Heart right ventricle (tissue), 16 donors: ENCODE measurements around the gene PPFIBP1. TPM values are rescaled to one million over a fixed set of nuclear protein-coding genes. Genes with fewer than 3 reads are reported as not detected.
"Not testable (repeated sequence)": the region's sequence is repeated elsewhere in the genome, so short reads cannot be mapped to it uniquely, and the experiment has no call there.

Experiments
- ATAC-seq, 8 donors: fragments of 200-7000 bp; cut with Tn5 transposase; one replicate each; pipeline ENCODE4 v1.9.1; 2020; ENCODE audit warnings: mild to moderate bottlenecking in 8 of 8, moderate library complexity in 8 of 8, moderate number of reproducible peaks in 1 of 8
- DNase-seq, 2 donors: peaks; one replicate each; pipeline ENCODE4 v3.0.0-alpha.2; 2020
- H3K27ac ChIP-seq, 10 donors: fragments of 200-600 bp; sonication (generic) in 2 of 10; one replicate each; pipeline versions ENCODE4 v1.5.0 to v1.8.0; 2020 to 2022; ENCODE audit warnings: mild to moderate bottlenecking in 3 of 10
- H3K27me3 ChIP-seq, 7 donors: fragments of 200-600 bp; one replicate each; pipeline ENCODE4 v1.8.0; 2021 to 2022; ENCODE audit warnings: mild to moderate bottlenecking in 2 of 7
- H3K36me3 ChIP-seq, 9 donors: fragments of 200-600 bp; sonication (generic) in 1 of 9; one replicate each; pipeline versions ENCODE4 v1.5.0 to v1.8.0; 2020 to 2022; ENCODE audit warnings: mild to moderate bottlenecking in 2 of 9
- H3K4me1 ChIP-seq, 9 donors: fragments of 200-600 bp; sonication (generic) in 1 of 9; one replicate each; pipeline versions ENCODE4 v1.5.0 to v1.8.0; 2020 to 2022; ENCODE audit warnings: mild to moderate bottlenecking in 4 of 9
- H3K4me3 ChIP-seq, 10 donors: fragments of 200-600 bp; sonication (generic) in 2 of 10; one replicate each; pipeline versions ENCODE4 v1.5.0 to v1.8.0; 2020 to 2022; ENCODE audit warnings: mild to moderate bottlenecking in 7 of 10, moderate library complexity in 2 of 10
- H3K9me3 ChIP-seq, 11 donors: fragments of 200-600 bp in 10 of 11; sonication (generic) in 2 of 11; one replicate each; pipeline versions ENCODE4 v1.5.0 to v1.8.0; 2013 to 2022; ENCODE audit warnings: mild to moderate bottlenecking in 2 of 11, control low read depth in 1 of 11, moderate library complexity in 1 of 11
- CTCF ChIP-seq, 9 donors: fragments of 200-600 bp; sonication (generic) in 2 of 9; IDR thresholded peaks; one replicate each; pipeline versions ENCODE4 v1.5.0 to v1.8.0; 2021 to 2022; ENCODE audit warnings: antibody characterized with exemption in 9 of 9, mild to moderate bottlenecking in 5 of 9, moderate library complexity in 1 of 9
- WGBS, 2 donors: extraction: QIAGEN DNeasy Blood & Tissue Kit; methylation state at CpG; one replicate each; pipeline ENCODE4 v1.1.7; 2013; ENCODE audit warnings: inconsistent platforms in 1 of 2; 5-methylcytosine and 5-hydroxymethylcytosine counted together
- intact Hi-C, 10 donors: fragments of 100-400 bp; cut with DNase I; formaldehyde crosslinking; loops; one replicate each; pipeline versions ENCODE4 v1.11.1 to v1.14.2; 2022
- polyA plus RNA-seq, 2 donors: library from polyadenylated mRNA; stranded (reverse); fragments of 200-250 nt; gene quantifications; one replicate each; pipeline ENCODE4 v1.2.3, GENCODE V29; 2013
- total RNA-seq, 10 donors: library from RNA; stranded (reverse); fragmentation: NEBNext Ultra II Directional in 3 of 10; extraction: Animal tissue kit (Norgen Biotek cat#: 25700) in 3 of 10; gene quantifications; one replicate each; pipeline versions ENCODE4 v1.2.1 to v1.2.4, GENCODE V29; 2021 to 2023
- donor health status: Arrhythmogenic right ventricular cardiomyopathy.
- donor health status: ischemic (EF 13 %, LVEDD 7.1; RV severe dilation, severe dysfunction).
- donor health status: healthy with polysubstance abuse.
- donor health status: DM: no; HTN: yes; CAD: no.
- donor health status: DM: no; HTN: no; CAD: no.
- donor health status: ischemic (EF 25% LVEDD 6.9; RV normal size, moderate dysfunction).
- donor health status: ischemic (EF 25% LVEDD 5.7; RV mildly dilated, moderate dysfunction).
- donor health status: healthy.
- donor health status: DM: yes; HTN: yes; CAD: no.
- donor health status: Ischemic cardiomyopathy.
- donor health status: ischemic (EF 35%, LVEDD 5.7; RV mildly dilated, moderate dysfunction).
- donor health status: nonischemic (EF 11% LVEDD 7.7; RV severe dilation, severe dysfunction).
- donor health status: DM: yes; HTN: yes; CAD: no.
- donor health status: PGD.
- donor health status: ischemic (EF 29% LVEDD 5.4; RV normal size, mild dysfunction).
- donor health status: nonischemic (EF 23%, LVEDD 6.1; RV moderate dilation, normal function).

PPFIBP1 gene
- total and polyA plus RNA-seq, 12 donors, result 22.9 to 450 (median 314) TPM

DNA sequence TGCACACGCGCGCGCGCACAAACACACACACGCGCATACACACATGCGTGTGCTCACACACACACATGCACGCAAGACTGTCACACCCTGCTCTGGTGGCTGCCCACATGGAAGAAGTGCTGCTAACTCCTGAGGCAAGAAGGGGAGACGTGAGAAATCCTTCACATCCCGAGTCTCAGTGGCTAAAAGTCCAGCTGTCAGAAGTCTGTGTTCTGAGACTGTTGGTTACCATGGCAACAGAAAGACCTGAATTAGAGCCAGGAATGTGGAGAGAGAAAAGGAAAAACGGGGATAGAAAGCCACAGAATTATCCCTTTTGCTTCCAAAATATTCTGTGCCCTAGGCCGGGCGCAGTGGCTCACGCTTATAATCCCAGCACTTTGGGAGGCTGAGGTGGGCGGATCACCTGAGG lies 71.2 kb downstream of the PPFIBP1 start:
- Histone ChIP-seq H3K9me3 (no peaks in the 10 kb centered on the region), H3K4me3 (no peak overlapping the region), H3K4me1 (peaks cover 15 to 88% (median 54%) of the 10 kb centered on the region in 9 donors), H3K27me3 (no peaks in the 10 kb centered on the region), H3K36me3 (peaks cover 0 to 8% (median 0%) of the 10 kb centered on the region in 9 donors), H3K27ac (peak overlapping the region in 9 of 10 donors; percentile 30 to 72 (median 57))
- DNase-seq (peak; percentile 19 to 84), ATAC-seq (peak; percentile 24 to 70 (median 59))
- intact Hi-C loops, result no loop called here
- no peak for TF ChIP-seq CTCF (IDR thresholded peaks at IDR 0.05)
- WGBS, 2 donors, result 62 to 71% methylated on average over 16 of the region's 16 CpGs

- peaks cover 8 to 90% (median 46%) of the 10 kb centered on the region in 9 donors for H3K4me1 ChIP-seq
- WGBS, 2 donors, result 51% methylated on average over 1 of the region's 1 CpG
- peak in 1 of 8 donors; percentile 8 for ATAC-seq
- H3K4me3 ChIP-seq, DNase-seq, H3K36me3 ChIP-seq, H3K9me3 ChIP-seq, intact Hi-C loops, H3K27me3 ChIP-seq: not testable (repeated sequence)
- peak overlapping the region in 5 of 10 donors; percentile 4 to 58 (median 18) for H3K27ac ChIP-seq
Measured at GRCh38 chr12:27598866-27599265, 74.9 kb downstream of the PPFIBP1 start.

- H3K27ac ChIP-seq, DNase-seq, H3K36me3 ChIP-seq, H3K27me3 ChIP-seq, H3K4me3 ChIP-seq, H3K9me3 ChIP-seq, intact Hi-C loops: not testable (repeated sequence)
- ATAC-seq, result peak in 3 of 8 donors; percentile 38 to 59 (median 51)
- 52 to 59% methylated on average over 5 of the region's 5 CpGs for WGBS, 2 donors
- H3K4me1 ChIP-seq, result peaks cover 8 to 88% (median 51%) of the 10 kb centered on the region in 9 donors
Measured at GRCh38 chr12:27601056-27601828, 77.2 kb downstream of the PPFIBP1 start.

GRCh38 chr12:27602516-27602915 lies 78.5 kb downstream of the PPFIBP1 start:
- no peaks in the 10 kb centered on the region for H3K27me3 ChIP-seq
- TF ChIP-seq CTCF (IDR thresholded peaks at IDR 0.05), result no peak
- H3K4me3 ChIP-seq, result no peak overlapping the region
- no peak overlapping the region for H3K27ac ChIP-seq
- 82 to 89% methylated on average over 1 of the region's 1 CpG for WGBS, 2 donors
- peaks cover 8 to 93% (median 57%) of the 10 kb centered on the region in 9 donors for H3K4me1 ChIP-seq
- peaks cover 0 to 4% (median 0%) of the 10 kb centered on the region in 11 donors for H3K9me3 ChIP-seq
- no peaks in the 10 kb centered on the region for H3K36me3 ChIP-seq
- DNase-seq (no peak), ATAC-seq (no peak)
- intact Hi-C loops, result no loop called here

GRCh38 chr12:27604431-27604830 lies 80.4 kb downstream of the PPFIBP1 start:
- no peak for DNase-seq
- Histone ChIP-seq H3K9me3 (peaks cover 0 to 4% (median 0%) of the 10 kb centered on the region in 11 donors), H3K27me3 (no peaks in the 10 kb centered on the region), H3K27ac (no peak overlapping the region), H3K4me3 (no peak overlapping the region), H3K4me1 (peaks cover 8 to 94% (median 59%) of the 10 kb centered on the region in 9 donors), H3K36me3 (no peaks in the 10 kb centered on the region)
- intact Hi-C loops, result no loop called here
- 94% methylated on average over 3 of the region's 3 CpGs for WGBS, 2 donors
- ATAC-seq, result no peak
- TF ChIP-seq CTCF (IDR thresholded peaks at IDR 0.05), result no peak
